Stimulated activated CD4-positive, alpha-beta T cell treated with anti-CD3 and anti-CD28 coated beads, Interleukin-15, amount 100 ng/mL, for 1 hour (primary cell): ENCODE measurements around the gene CWH43.
"Not testable (repeated sequence)": the region's sequence is repeated elsewhere in the genome, so short reads cannot be mapped to it uniquely, and the experiment has no call there.

Experiments used
- DNase-seq, 2 donors: peaks; one replicate each; pipeline ENCODE4 v3.0.0-alpha.2; 2020; ENCODE audit warnings: low read depth in 1 of 2, low spot score in 1 of 2

The CWH43 gene

DNA sequence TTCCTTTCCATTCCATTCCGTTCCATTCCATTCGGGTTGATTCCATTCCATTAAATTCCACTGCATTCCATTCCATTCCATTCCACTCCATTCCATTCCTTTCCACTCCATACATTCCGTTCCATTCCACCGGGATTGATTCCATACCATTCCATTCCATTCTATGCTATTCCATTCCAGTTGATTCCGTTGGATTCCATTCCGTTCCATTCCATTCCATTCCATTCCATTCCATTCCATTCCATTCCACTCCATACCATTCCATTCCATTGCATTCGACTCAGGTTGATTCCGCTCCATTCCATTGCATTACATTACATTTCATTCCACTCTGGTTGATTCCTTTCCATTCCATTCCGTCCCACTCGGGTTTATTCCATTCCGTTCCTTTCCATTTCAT lies 110.1 kb downstream of the CWH43 start:
- not testable (repeated sequence) for DNase-seq

DNA sequence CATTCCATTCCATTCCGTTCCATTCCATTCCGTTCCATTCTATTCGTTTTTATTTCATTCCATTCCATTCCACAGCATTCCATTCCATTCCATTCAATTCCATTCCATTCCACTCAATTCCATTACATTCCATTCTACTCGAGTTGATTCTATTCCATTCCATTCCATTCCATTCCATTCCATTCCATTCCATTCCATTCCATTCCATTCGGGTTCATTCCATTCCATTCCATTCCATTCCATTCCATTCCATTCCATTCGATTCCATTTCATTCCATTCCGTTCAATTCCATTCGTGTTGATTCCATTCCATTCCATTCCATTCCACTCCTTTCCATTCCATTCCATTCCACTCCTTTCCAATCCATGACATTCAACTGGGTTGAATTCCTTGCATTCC lies 110.6 kb downstream of the CWH43 start:
- DNase-seq, result not testable (repeated sequence)

DNA sequence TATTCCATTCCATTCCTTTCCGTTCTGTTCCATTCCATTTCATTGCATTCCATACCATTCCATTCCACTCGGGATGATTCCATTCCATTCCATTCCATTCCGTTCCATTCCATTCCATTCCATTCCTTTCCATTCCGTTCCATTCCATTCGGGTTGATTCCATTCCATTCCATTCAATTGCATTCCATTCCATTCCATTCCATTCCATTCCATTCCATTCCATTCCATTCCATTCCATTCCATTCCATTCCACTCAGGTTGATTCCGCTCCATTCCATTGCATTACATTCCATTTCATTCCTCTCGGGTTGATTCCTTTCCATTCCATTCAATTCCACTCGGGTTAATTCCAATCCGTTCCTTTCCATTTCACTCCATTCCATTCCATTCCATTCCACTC lies 111.0 kb downstream of the CWH43 start:
- DNase-seq, result not testable (repeated sequence)

DNA sequence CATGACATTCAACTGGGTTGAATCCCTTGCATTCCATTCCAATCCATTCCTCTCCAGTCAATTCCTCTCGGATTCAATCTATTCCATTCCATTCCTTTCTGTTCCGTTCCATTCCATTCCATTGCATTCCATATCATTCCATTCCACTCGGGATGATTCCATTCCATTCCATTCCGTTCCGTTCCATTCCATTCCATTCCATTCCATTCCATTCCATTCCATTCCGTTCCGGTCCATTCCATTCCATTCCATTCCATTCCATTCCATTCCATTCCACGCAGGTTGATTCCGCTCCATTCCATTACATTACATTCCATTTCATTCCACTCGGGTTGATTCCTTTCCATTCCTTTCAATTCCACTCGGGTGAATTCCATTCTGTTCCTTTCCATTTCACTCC lies 111.4 kb downstream of the CWH43 start:
- DNase-seq, result not testable (repeated sequence)

DNA sequence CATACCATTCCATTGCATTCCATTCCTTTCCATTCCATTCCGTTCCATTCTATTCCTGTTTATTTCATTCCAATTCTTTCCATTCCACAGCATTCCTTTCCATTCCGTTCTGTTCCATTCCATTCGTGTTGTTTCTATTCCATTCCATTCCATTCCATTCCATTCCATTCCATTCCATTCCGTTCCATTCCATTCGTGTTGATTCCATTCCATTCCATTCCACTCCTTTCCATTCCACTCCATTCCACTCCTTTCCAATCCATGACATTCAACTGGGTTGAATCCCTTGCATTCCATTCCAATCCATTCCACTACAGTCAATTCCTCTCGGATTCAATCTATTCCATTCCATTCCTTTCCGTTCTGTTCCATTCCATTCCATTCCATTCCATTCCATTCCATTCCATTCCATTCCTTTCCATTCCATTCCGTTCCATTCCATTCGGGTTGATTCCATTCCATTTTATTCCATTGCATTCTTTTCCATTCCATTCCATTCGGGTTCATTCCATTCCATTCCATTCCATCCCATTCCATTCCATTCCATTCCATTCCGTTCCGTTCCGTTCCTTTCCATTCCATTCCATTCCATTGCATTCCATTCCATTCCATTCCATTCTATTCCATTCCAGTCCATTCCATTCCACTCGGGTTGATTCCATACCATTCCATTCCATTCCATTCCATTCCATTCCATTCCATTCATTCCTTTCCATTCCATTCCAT lies 112.1 kb downstream of the CWH43 start:
- not testable (repeated sequence) for DNase-seq

DNA sequence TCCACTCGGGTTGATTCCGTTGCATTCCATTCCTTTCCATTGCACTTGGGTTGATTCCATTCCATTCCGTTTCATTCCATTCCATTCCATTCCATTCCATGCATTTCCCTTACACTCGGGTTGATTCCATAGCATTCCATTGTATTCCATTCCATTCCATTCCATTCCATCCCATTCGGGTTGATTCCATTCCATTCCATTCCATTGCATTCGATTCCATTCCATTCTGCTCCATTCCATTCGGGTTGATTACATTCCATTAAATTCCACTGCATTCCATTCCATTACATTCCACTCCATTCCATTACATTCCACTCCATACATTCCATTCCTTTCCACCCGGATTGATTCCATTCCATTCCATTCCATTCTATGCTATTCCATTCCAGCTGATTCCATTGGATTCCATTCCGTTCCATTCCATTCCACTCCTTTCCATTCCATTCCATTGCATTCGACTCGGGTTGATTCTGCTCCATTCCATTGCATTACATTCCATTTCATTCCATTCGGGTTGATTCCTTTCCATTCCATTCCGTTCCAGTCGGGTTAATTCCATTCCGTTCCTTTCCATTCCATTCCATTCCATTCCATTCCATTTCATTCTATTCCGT lies 113.9 kb downstream of the CWH43 start:
- not testable (repeated sequence) for DNase-seq

DNA sequence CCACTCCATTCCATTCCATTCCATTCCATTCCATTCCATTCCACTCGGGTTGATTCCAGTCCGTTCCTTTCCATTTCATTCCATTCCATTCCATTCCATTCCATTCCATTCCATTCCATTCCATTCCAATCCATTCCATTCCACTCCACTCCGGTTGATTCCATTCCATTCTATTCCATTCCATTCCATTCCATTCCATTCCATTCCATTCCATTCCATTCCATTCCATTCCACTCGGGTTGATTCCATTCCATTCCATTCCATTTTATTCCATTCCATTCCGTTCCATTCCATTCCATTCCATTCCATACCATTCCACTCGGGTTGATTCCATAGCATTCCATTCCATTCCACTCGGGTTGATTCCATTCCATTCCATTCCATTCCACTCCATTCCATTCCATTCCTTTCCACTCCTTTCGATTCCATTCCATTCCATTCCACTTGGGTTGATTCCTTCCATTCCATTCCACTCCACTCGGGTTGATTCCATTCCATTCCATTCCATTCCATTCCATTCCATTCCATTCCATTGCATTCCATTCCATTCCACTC lies 116.3 kb downstream of the CWH43 start:
- not testable (repeated sequence) for DNase-seq

DNA sequence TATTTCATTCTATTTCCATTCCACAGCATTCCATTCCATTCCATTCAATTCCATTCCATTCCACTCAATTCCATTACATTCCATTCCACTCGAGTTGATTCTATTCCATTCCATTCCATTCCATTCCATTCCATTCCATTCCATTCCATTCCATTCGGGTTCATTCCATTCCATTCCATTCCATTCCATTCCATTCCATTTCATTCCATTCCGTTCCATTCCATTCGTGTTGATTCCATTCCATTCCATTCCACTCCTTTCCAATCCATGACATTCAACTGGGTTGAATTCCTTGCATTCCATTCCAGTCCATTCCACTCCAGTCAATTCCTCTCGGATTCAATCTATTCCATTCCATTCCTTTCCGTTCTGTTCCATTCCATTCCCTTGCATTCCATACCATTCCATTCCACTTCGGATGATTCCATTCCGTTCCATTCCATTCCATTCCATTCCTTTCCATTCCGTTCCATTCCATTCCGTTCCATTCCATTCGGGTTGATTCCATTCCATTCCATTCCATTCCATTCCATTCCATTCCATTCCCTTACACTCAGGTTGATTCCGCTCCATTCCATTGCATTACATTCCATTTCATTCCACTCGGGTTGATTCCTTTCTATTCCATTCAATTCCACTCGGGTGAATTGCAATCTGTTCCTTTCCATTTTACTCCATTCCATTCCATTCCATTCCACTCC lies 117.5 kb downstream of the CWH43 start:
- DNase-seq, result not testable (repeated sequence)

DNA sequence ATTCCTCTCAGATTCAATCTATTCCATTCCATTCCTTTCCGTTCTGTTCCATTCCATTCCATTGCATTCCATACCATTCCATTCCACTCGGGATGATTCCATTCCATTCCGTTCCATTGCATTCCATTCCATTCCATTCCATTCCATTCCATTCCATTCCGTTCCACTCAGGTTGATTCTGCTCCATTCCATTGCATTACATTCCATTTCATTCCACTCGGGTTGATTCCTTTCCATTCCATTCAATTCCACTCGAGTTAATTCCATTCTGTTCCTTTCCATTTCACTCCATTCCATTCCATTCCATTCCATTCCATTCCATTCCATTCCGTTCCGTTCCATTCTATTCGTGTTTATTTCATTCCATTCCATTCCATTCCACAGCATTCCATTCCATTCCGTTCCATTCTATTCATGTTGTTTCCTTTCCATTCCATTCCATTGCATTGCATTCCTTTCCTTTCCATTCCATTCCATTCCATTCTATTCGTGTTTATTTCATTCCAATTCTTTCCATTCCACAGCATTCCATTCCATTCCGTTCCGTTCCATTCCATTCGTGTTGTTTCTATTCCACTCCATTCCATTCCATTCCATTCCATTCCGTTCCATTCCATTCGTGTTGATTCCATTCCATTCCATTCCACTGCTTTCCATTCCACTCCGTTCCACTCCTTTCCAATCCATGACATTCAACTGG lies 118.3 kb downstream of the CWH43 start:
- not testable (repeated sequence) for DNase-seq

DNA sequence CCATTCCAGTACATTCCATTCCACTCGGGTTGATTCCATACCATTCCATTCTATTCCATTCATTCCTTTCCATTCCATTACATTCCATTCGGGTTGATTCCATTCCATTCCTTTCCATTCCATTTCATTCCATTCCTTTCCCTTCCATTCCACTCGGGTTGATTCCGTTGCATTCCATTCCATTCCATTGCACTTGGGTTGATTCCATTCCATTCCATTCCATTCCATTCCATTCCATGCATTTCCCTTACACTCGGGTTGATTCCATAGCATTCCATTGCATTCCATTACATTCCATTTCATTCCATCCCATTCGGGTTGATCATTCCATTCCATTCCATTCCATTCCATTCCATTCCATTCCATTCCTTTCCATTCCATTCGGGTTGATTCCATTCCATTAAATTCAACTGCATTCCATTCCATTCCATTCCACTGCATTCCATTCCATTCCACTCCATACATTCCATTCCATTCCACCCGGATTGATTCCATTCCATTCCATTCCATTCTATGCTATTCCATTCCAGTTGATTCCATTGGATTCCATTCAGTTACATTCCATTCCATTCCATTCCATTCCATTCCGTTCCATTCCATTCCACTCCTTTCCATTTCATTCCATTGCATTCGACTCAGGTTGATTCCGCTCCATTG lies 119.3 kb downstream of the CWH43 start:
- DNase-seq, result not testable (repeated sequence)

DNA sequence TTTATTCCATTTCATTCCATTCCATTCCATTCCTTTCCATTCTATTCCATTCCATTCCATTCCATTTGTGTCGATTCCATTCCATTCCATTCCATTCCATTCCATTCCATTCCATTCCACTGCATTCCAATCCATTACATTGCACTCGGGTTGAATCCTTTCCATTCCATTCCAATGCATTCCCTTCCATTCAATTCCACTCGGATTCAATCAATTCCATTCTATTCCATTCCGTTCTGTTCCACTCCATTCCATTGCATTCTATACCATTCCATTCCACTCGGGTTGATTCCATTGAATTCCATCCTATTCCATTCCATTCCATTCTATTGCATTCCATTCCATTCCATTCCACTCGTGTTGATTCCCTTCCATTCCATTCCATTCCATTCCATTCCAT lies 121.2 kb downstream of the CWH43 start:
- DNase-seq, result not testable (repeated sequence)

DNA sequence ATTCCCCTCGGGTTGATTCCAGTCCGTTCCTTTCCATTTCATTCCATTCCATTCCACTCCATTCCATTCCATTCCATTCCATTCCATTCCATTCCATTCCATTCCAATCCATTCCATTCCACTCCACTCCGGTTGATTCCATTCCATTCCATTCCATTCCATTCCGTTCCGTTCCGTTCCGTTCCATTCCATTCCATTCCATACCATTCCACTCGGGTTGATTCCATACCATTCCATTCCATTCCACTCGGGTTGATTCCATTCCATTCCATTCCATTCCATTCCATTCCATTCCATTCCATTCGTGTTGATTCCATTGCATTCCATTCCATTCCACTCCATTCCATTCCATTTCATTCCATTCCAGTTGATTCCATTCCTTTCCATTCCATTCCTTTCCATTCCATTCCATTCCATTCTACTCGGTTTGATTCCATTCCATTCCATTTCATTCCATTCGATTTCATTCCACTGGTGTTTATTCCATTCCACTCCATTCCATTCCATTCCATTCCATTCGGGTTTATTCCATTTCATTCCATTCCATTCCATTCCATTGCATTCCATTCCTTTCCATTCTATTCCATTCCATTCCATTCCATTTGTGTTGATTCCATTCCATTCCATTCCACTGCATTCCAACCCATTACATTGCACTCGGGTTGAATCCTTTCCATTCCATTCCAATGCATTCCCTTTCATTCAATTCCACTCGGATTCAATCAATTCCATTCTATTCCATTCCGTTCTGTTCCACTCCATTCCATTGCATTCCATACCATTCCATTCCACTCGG lies 122.3 kb downstream of the CWH43 start:
- not testable (repeated sequence) for DNase-seq

DNA sequence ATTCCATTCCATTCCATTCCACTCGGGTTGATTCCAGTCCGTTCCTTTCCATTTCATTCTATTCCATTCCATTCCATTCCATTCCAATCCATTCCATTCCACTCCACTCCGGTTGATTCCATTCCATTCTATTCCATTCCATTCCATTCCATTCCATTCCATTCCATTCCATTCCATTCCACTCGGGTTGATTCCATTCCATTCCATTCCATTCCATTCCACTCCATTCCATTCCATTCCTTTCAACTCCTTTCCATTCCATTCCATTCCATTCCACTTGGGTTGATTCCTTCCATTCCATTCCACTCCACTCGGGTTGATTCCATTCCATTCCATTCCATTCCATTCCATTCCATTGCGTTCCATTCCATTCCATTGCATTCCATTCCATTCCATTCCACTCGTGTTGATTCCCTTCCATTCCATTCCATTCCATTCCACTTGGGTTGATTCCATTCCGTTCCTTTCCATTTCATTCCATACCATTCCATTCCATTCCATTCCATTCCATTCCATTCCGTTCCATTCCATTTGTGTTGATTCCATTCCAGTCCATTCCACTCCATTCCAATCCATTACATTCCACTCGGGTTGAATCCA lies 123.6 kb downstream of the CWH43 start:
- not testable (repeated sequence) for DNase-seq

DNA sequence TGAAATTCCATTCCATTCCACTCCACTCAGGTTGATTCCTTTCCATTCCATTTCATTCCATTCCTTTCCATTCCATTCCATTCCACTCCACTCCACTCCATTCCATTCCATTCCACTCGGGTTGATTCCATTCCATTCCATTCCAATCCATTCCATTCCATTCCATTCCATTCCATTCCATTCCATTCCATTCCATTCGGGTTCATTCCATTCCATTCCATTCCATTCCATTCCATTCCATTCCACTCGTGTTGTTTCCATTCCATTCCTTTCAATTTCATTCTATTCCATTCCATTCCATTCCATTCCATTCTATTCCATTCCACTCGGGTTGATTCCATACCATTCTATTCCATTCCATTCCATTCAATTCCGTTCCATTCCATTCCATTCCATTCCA lies 124.5 kb downstream of the CWH43 start:
- DNase-seq, result not testable (repeated sequence)
